ENCODE data around the gene SH3BP2.

- TF ChIP-seq CTCF (conservative IDR thresholded peaks at IDR 0.05; ENCODE audit: low read length) (no peak), EZH2phosphoT487 (IDR thresholded peaks at IDR 0.05; ENCODE audit: borderline replicate concordance, low read depth, low read length) (no peak)
Observed at GRCh38 chr4:2843941-2844584, 51.2 kb downstream of the SH3BP2 start.

Data from OCI-LY7 (cell line).